ENCODE measurements around the gene TEF.

Gene TEF

GRCh38 chr22:41384128-41384527, 2.4 kb downstream of the TEF start:
- Histone ChIP-seq H3K27me3 (ENCODE audit: insufficient read depth, low read length) (no peaks in the 10 kb centered on the region), H3K27ac (ENCODE audit: low read depth, low read length, poor library complexity, severe bottlenecking) (no peak overlapping the region), H3K4me3 (ENCODE audit: low read depth, low read length, poor library complexity, severe bottlenecking) (no peak overlapping the region), H2AFZ (ENCODE audit: low read length) (no peak overlapping the region), H3K9me2 (ENCODE audit: low read depth, low read length) (no peaks in the 10 kb centered on the region), H3K4me2 (ENCODE audit: low read length) (no peak overlapping the region), H3K9ac (ENCODE audit: low read length) (no peak overlapping the region), H3K79me2 (ENCODE audit: insufficient read depth, low read length) (no peaks in the 10 kb centered on the region), H4K20me1 (ENCODE audit: insufficient read depth, low read length) (no peaks in the 10 kb centered on the region), H3K4me1 (ENCODE audit: insufficient read depth, low read length, severe bottlenecking) (peaks cover 22% of the 10 kb centered on the region), H3K9me3 (ENCODE audit: low read length) (no peaks in the 10 kb centered on the region), H3K36me3 (ENCODE audit: insufficient read depth, low read length) (peaks cover 15% of the 10 kb centered on the region), H3F3A (ENCODE audit: insufficient read depth, low read length) (no peaks in the 10 kb centered on the region)
- no peak for TF ChIP-seq EZH2 (IDR thresholded peaks at IDR 0.05; ENCODE audit: borderline replicate concordance, low read length)
- TF ChIP-seq CTCF (IDR thresholded peaks at IDR 0.05; ENCODE audit: low read length): no peak

GRCh38 chr22:41387341-41387740, 5.6 kb downstream of the TEF start:
- Histone ChIP-seq H3K9me2 (ENCODE audit: low read depth, low read length) (no peaks in the 10 kb centered on the region), H2AFZ (ENCODE audit: low read length) (no peak overlapping the region), H3K36me3 (ENCODE audit: insufficient read depth, low read length) (peaks cover 33% of the 10 kb centered on the region), H3K79me2 (ENCODE audit: insufficient read depth, low read length) (no peaks in the 10 kb centered on the region), H4K20me1 (ENCODE audit: insufficient read depth, low read length) (no peaks in the 10 kb centered on the region), H3F3A (ENCODE audit: insufficient read depth, low read length) (no peaks in the 10 kb centered on the region), H3K4me2 (ENCODE audit: low read length) (no peak overlapping the region), H3K27ac (ENCODE audit: low read depth, low read length, poor library complexity, severe bottlenecking) (no peak overlapping the region), H3K9me3 (ENCODE audit: low read length) (no peaks in the 10 kb centered on the region), H3K27me3 (ENCODE audit: insufficient read depth, low read length) (no peaks in the 10 kb centered on the region), H3K4me3 (ENCODE audit: low read depth, low read length, poor library complexity, severe bottlenecking) (no peak overlapping the region), H3K9ac (ENCODE audit: low read length) (no peak overlapping the region), H3K4me1 (ENCODE audit: insufficient read depth, low read length, severe bottlenecking) (peaks cover 13% of the 10 kb centered on the region)
- no peak for TF ChIP-seq CTCF (IDR thresholded peaks at IDR 0.05; ENCODE audit: low read length)
- no peak for TF ChIP-seq EZH2 (IDR thresholded peaks at IDR 0.05; ENCODE audit: borderline replicate concordance, low read length)

GRCh38 chr22:41394012-41394356, 12.2 kb downstream of the TEF start:
- Histone ChIP-seq H3K9me3 (ENCODE audit: low read length) (no peaks in the 10 kb centered on the region), H3K27ac (ENCODE audit: low read depth, low read length, poor library complexity, severe bottlenecking) (no peak overlapping the region), H2AFZ (ENCODE audit: low read length) (no peak overlapping the region), H3F3A (ENCODE audit: insufficient read depth, low read length) (no peaks in the 10 kb centered on the region), H4K20me1 (ENCODE audit: insufficient read depth, low read length) (no peaks in the 10 kb centered on the region), H3K4me1 (ENCODE audit: insufficient read depth, low read length, severe bottlenecking) (no peaks in the 10 kb centered on the region), H3K79me2 (ENCODE audit: insufficient read depth, low read length) (no peaks in the 10 kb centered on the region), H3K4me2 (ENCODE audit: low read length) (no peak overlapping the region), H3K9ac (ENCODE audit: low read length) (no peak overlapping the region), H3K9me2 (ENCODE audit: low read depth, low read length) (no peaks in the 10 kb centered on the region), H3K4me3 (ENCODE audit: low read depth, low read length, poor library complexity, severe bottlenecking) (no peak overlapping the region), H3K27me3 (ENCODE audit: insufficient read depth, low read length) (no peaks in the 10 kb centered on the region), H3K36me3 (ENCODE audit: insufficient read depth, low read length) (peaks cover 30% of the 10 kb centered on the region)
- TF ChIP-seq EZH2 (IDR thresholded peaks at IDR 0.05; ENCODE audit: borderline replicate concordance, low read length) (no peak), CTCF (IDR thresholded peaks at IDR 0.05; ENCODE audit: low read length) (no peak)
